SK-N-SH (cell line): ENCODE data around the gene GAMT. TPM values are rescaled to one million over a fixed set of nuclear protein-coding genes. Genes with fewer than 3 reads are reported as not detected.
A peak's percentile ranks its signal among the peaks of the same experiment; 100 is the strongest.

Source experiments
- CTCF ChIA-PET: fragments of 300-600, 350-600 bp; formaldehyde crosslinking; extraction: SDS; loops from one replicate; lab custom pipeline; 2021; lab: Yijun Ruan, JAX
- POLR2A ChIA-PET: fragments of 350-600 bp; sonication (Branson Sonifier 250); formaldehyde crosslinking; extraction: SDS; loops from one replicate; lab custom pipeline; 2020; ENCODE audit warnings: antibody characterized with exemption, inconsistent platforms; lab: Yijun Ruan, JAX
- DNase-seq: peaks from one replicate; pipeline ENCODE4 v3.0.0; 2012
- H2AFZ ChIP-seq: fragments of 200-600 bp; sonication (generic); 2 replicates; pipeline ENCODE4 v1.8.1; 2016; ENCODE audit warnings: antibody characterized with exemption, mild to moderate bottlenecking, low read depth
- H3F3A ChIP-seq: fragments of 200-600 bp; sonication (generic); replicated peaks from 2 replicates; pipeline ENCODE3; 2016; ENCODE audit warnings: antibody characterized with exemption, mild to moderate bottlenecking; ENCODE audit not compliant: insufficient read depth
- H3K27ac ChIP-seq, 2 experiments: fragments of 200-500 bp in 1 of 2; fragments of 200-600 bp in 1 of 2; sonication (Bioruptor generic) in 1 of 2; sonication (generic), shearing (Covaris generic) in 1 of 2; 2 replicates each; pipeline versions ENCODE4 v1.5.1 to v1.6.1; 2014 to 2016; ENCODE audit warnings: low read depth in 2 of 2, inconsistent platforms in 1 of 2, low read length in 1 of 2, mild to moderate bottlenecking in 1 of 2, mixed read lengths in 1 of 2
- H3K27me3 ChIP-seq: fragments of 200-600 bp; sonication (generic), shearing (Covaris generic); 2 replicates; pipeline ENCODE4 v1.6.1; 2016; ENCODE audit warnings: mixed run types; ENCODE audit not compliant: insufficient read depth
- H3K36me3 ChIP-seq, 2 experiments: fragments of 200-500 bp in 1 of 2; fragments of 200-600 bp in 1 of 2; sonication (Bioruptor generic) in 1 of 2; sonication (generic) in 1 of 2; replicated peaks in 1 of 2; 2 replicates each; pipeline versions ENCODE3 to v1.5.1; 2014 to 2016; ENCODE audit warnings: low read length in 1 of 2, mild to moderate bottlenecking in 1 of 2; ENCODE audit not compliant: insufficient read depth in 2 of 2, control insufficient read depth in 1 of 2
- H3K4me1 ChIP-seq, 2 experiments: fragments of 200-500 bp in 1 of 2; fragments of 200-600 bp in 1 of 2; sonication (Bioruptor generic) in 1 of 2; sonication (generic), shearing (Covaris generic) in 1 of 2; 2 replicates each; pipeline versions ENCODE4 v1.5.1 to v1.6.1; 2014 to 2016; ENCODE audit warnings: low read depth in 1 of 2, low read length in 1 of 2, mixed run types in 1 of 2; ENCODE audit not compliant: insufficient read depth in 2 of 2, control insufficient read depth in 1 of 2
- H3K4me2 ChIP-seq: fragments of 200-600 bp; sonication (generic), shearing (Covaris generic); 2 replicates; pipeline ENCODE4 v1.6.1; 2017; ENCODE audit warnings: mixed run types
- H3K4me3 ChIP-seq, 2 experiments: fragments of 200-500 bp in 1 of 2; fragments of 200-600 bp in 1 of 2; sonication (Bioruptor generic) in 1 of 2; sonication (generic), shearing (Covaris generic) in 1 of 2; 2 replicates each; pipeline versions ENCODE4 v1.5.1 to v1.8.1; 2014 to 2016; ENCODE audit warnings: low read depth in 2 of 2, inconsistent platforms in 1 of 2, low read length in 1 of 2, mild to moderate bottlenecking in 1 of 2, mixed read lengths in 1 of 2, moderate library complexity in 1 of 2
- H3K79me2 ChIP-seq: fragments of 200-600 bp; sonication (generic); 2 replicates; pipeline ENCODE4 v1.8.1; 2017; ENCODE audit warnings: mild to moderate bottlenecking; ENCODE audit not compliant: insufficient read depth
- H3K9ac ChIP-seq: fragments of 200-600 bp; sonication (generic); 2 replicates; pipeline ENCODE4 v1.6.1; 2017; ENCODE audit warnings: mixed run types
- H3K9me2 ChIP-seq: fragments of 200-600 bp; sonication (generic); 2 replicates; pipeline ENCODE4 v1.6.1; 2017; ENCODE audit warnings: mixed run types
- H3K9me3 ChIP-seq: fragments of 200-600 bp; sonication (generic); 2 replicates; pipeline ENCODE4 v1.6.1; 2017; ENCODE audit warnings: mixed run types, mild to moderate bottlenecking, moderate library complexity
- H4K20me1 ChIP-seq: fragments of 200-600 bp; sonication (generic); 2 replicates; pipeline ENCODE4 v1.6.1; 2017; ENCODE audit warnings: mild to moderate bottlenecking, mixed run types; ENCODE audit not compliant: insufficient read depth
- CHD2 ChIP-seq: fragments of 150-350 bp; IDR thresholded peaks from 2 replicates; pipeline ENCODE4 v1.6.1; 2018; ENCODE audit warnings: low read length; ENCODE audit not compliant: partially characterized antibody
- EP300 ChIP-seq, 2 experiments: IDR thresholded peaks; 2 replicates each; pipeline versions ENCODE4 v1.4.0 to v1.6.1; 2012; ENCODE audit warnings: borderline replicate concordance in 1 of 2, low read depth in 1 of 2, low read length in 1 of 2
- EZH2phosphoT487 ChIP-seq: fragments of 200-600 bp; sonication (generic); IDR thresholded peaks from 2 replicates; pipeline ENCODE4 v1.6.1; 2017; ENCODE audit warnings: low read depth, mixed run types, mild to moderate bottlenecking, antibody characterized with exemption, moderate library complexity, borderline replicate concordance
- FOSL2 ChIP-seq: IDR thresholded peaks from 2 replicates; pipeline ENCODE4 v1.4.0; 2012; ENCODE audit warnings: low read depth, mild to moderate bottlenecking, moderate library complexity, borderline replicate concordance
- FOXJ3 ChIP-seq: sonication (generic); formaldehyde crosslinking; IDR thresholded peaks from 2 replicates; pipeline ENCODE4 v1.5.1; 2020; ENCODE audit warnings: mild to moderate bottlenecking, missing genetic modification reagents
- GABPA ChIP-seq: IDR thresholded peaks from 2 replicates; pipeline ENCODE4 v1.4.0; 2012; ENCODE audit warnings: low read depth, mild to moderate bottlenecking
- JUND ChIP-seq: IDR thresholded peaks from 2 replicates; pipeline ENCODE4 v1.4.0; 2012
- MAX ChIP-seq: IDR thresholded peaks from 2 replicates; pipeline ENCODE4 v1.4.0; 2012; ENCODE audit warnings: low read depth
- MXI1 ChIP-seq: IDR thresholded peaks from 2 replicates; pipeline ENCODE4 v1.6.1; 2012; ENCODE audit warnings: mild to moderate bottlenecking, low read depth, low read length, improper control_type of control experiment
- NFIC ChIP-seq: IDR thresholded peaks from 2 replicates; pipeline ENCODE4 v1.4.0; 2012; ENCODE audit warnings: borderline replicate concordance
- NRF1 ChIP-seq: IDR thresholded peaks from 2 replicates; pipeline ENCODE4 v1.6.1; 2012; ENCODE audit warnings: low read depth, mild to moderate bottlenecking, low read length
- RCOR1 ChIP-seq: fragments of 150-350 bp; IDR thresholded peaks from 2 replicates; pipeline ENCODE4 v1.6.1; 2017; ENCODE audit warnings: antibody characterized with exemption, low read length
- REST ChIP-seq: IDR thresholded peaks from 2 replicates; pipeline ENCODE4 v1.6.1; 2012; ENCODE audit warnings: mild to moderate bottlenecking, low read depth, low read length, moderate library complexity
- TAF1 ChIP-seq: IDR thresholded peaks from 2 replicates; pipeline ENCODE4 v1.6.1; 2012; ENCODE audit warnings: low read depth, mild to moderate bottlenecking, low read length, moderate library complexity, borderline replicate concordance
- TCF12 ChIP-seq: IDR thresholded peaks from 2 replicates; pipeline ENCODE4 v1.4.0; 2012
- TEAD4 ChIP-seq: IDR thresholded peaks from 2 replicates; pipeline ENCODE4 v1.4.0; 2012; ENCODE audit warnings: mild to moderate bottlenecking, borderline replicate concordance; ENCODE audit not compliant: insufficient read depth
- USF2 ChIP-seq: fragments of 150-350 bp; IDR thresholded peaks from 2 replicates; pipeline ENCODE4 v1.6.1; 2017; ENCODE audit warnings: antibody characterized with exemption, low read length, low read depth, borderline replicate concordance
- ZBTB33 ChIP-seq: IDR thresholded peaks from 2 replicates; pipeline ENCODE4 v1.4.0; 2012; ENCODE audit warnings: low read depth, borderline replicate concordance
- WGBS: methylation state at CpG from one replicate; pipeline ENCODE4 v1.1.6; 2017; ENCODE audit warnings: low lambda C conversion rate; 5-methylcytosine and 5-hydroxymethylcytosine counted together
- polyA plus RNA-seq, 3 experiments: library from polyadenylated mRNA; depleted of rRNA; stranded (reverse); fragments of >200 nt; gene quantifications; 2 replicates each; pipeline ENCODE4 v1.2.3, GENCODE V29; 2012

GAMT gene
- polyA plus RNA-seq, 1 of the 3 experiments (the other 2 are of a cell fraction), result 85.3 TPM

GRCh38 chr19:1362387-1363257, 38.7 kb downstream of the GAMT start (continued):
- TF ChIP-seq GABPA, result no peak
- no peak for TF ChIP-seq FOSL2
- no peak for TF ChIP-seq EP300 (IDR thresholded peaks at IDR 0.05; ENCODE audit: borderline replicate concordance in 1 of 2, low read depth in 1 of 2, low read length in 1 of 2)
- TF ChIP-seq NFIC, result no peak
- no peak for TF ChIP-seq JUND
- no peak for TF ChIP-seq TEAD4
- TF ChIP-seq ZBTB33, result no peak

GRCh38 chr19:1361601-1362386, 39.5 kb downstream of the GAMT start:
- DNase-seq, result no peak
- ChIA-PET CTCF (interaction anchor here (1.7 to 2.7 kb wide), 4 partner anchors 10 to 82 kb away, joined by 4 to 23 read pairs (median 13); no protein-coding TSS in a partner anchor), POLR2A (interaction anchor here (0.9 kb wide), 1 partner anchor 44 kb away, joined by 3 read pairs; no protein-coding TSS in a partner anchor)
- Histone ChIP-seq H3K27me3 (no peaks in the 10 kb centered on the region), H2AFZ (no peak overlapping the region), H3K9me2 (no peaks in the 10 kb centered on the region), H3K4me3 (peak overlapping the region; percentile 28 to 52), H3K9me3 (no peaks in the 10 kb centered on the region), H3K9ac (peak overlapping the region; percentile 35; the same call in 1 of the 2 replicates), H3K4me1 (peaks cover 24 to 25% of the 10 kb centered on the region in 2 experiments), H3K4me2 (peak overlapping the region; percentile 86), H4K20me1 (no peaks in the 10 kb centered on the region), H3K27ac (peak overlapping the region; percentile 62 to 92), H3F3A (peaks cover 39% of the 10 kb centered on the region), H3K79me2 (peaks cover 24% of the 10 kb centered on the region; the same call in 1 of the 2 replicates), H3K36me3 (peaks cover 58 to 76% of the 10 kb centered on the region in 2 experiments)
- 80% methylated on average over 30 of the region's 30 CpGs for WGBS
- TF ChIP-seq GABPA (no peak), FOXJ3 (no peak), CHD2 (no peak), MAX (no peak), REST (no peak), USF2 (no peak), RCOR1 (no peak), MXI1 (no peak), TCF12 (no peak), EZH2phosphoT487 (no peak), FOSL2 (peak; percentile 61; the same call in 1 of the 2 replicates), NRF1 (no peak), JUND (0 out of 2 replicates have a peak, but pooled peaks have one; percentile 33), NFIC (peak; percentile 63; the same call in 1 of the 2 replicates), TAF1 (no peak)
